ENCODE measurements around the gene PXN. TPM values are rescaled to one million over a fixed set of nuclear protein-coding genes. Genes with fewer than 3 reads are reported as not detected.

The PXN gene
- total RNA-seq, 4 donors from 2014 or later: 37.2 to 63.7 (median 51.6) TPM

DNA sequence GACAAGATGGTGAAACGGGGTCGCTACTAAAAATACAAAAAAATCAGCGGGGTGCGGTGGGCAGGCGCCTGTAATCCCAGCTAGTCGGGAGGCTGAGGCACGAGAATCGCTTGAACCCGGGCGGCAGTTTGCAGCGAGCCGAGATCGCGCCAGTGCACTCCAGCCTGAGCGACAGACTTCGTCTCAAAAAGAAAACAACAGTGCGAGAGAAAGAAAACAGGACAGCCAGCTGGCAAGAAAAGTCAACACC is 26.8 kb upstream of the PXN start:
- no peak for DNase-seq (ENCODE audit: low spot score in 2 of 2)

DNA sequence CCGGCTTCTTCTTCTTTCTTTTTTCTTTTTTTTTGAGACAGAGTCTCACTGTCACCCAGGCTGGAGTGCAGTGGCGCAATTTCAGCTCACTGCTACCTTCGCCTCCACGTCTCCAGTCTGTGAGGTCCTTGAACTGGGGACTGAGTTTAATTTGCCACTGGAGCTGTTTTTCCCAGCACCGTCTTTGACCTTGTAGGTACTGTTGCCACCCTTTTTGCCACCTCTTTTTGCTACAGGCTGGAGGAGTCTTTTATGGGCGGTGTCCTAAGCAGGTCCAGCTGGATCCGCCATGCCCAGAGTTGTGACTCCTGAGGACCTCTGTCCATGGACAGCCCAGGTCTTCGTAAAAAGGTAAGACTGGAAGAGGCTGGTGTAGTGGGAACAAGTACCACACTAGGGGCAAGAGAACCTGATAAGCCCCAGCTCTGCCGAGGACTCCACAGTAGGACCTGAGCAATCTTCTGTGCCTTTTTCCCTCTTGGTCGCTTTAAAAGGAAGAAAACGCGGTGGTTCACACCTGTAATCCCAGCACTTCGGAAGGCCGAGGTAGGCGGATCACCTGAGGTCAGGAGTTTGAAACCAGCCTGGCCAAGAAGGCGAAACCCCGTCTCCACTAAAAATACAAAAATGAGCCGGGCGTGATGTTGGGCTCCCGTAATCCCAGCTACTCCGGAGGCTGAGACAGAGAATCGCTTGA is 25.2 kb upstream of the PXN start:
- DNase-seq (ENCODE audit: low spot score in 2 of 2): peak in 1 of 2 donors; percentile 65
- TF ChIP-seq POLR2AphosphoS5 (IDR thresholded peaks at IDR 0.05): no peak
- no peak for TF ChIP-seq EP300 (IDR thresholded peaks at IDR 0.05)
- TF ChIP-seq, protein P1, sequence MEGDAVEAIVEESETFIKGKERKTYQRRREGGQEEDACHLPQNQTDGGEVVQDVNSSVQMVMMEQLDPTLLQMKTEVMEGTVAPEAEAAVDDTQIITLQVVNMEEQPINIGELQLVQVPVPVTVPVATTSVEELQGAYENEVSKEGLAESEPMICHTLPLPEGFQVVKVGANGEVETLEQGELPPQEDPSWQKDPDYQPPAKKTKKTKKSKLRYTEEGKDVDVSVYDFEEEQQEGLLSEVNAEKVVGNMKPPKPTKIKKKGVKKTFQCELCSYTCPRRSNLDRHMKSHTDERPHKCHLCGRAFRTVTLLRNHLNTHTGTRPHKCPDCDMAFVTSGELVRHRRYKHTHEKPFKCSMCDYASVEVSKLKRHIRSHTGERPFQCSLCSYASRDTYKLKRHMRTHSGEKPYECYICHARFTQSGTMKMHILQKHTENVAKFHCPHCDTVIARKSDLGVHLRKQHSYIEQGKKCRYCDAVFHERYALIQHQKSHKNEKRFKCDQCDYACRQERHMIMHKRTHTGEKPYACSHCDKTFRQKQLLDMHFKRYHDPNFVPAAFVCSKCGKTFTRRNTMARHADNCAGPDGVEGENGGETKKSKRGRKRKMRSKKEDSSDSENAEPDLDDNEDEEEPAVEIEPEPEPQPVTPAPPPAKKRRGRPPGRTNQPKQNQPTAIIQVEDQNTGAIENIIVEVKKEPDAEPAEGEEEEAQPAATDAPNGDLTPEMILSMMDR (IDR thresholded peaks at IDR 0.05): no peak
- TF ChIP-seq POLR2A (IDR thresholded peaks at IDR 0.05): no peak
- peak overlapping the region; percentile 98 for H3K27ac ChIP-seq
- H3K4me1 ChIP-seq: peaks cover 16% of the 10 kb centered on the region
- no peaks in the 10 kb centered on the region for H3K9me3 ChIP-seq
- H3K4me3 ChIP-seq: peak overlapping the region; percentile 68
- WGBS: 20% methylated on average over 22 of the region's 22 CpGs
- H3K27me3 ChIP-seq: no peaks in the 10 kb centered on the region
- H3K36me3 ChIP-seq: no peaks in the 10 kb centered on the region

More for the DNA sequence above, 26.8 kb upstream of the PXN start:
- Histone ChIP-seq H3K4me3 (peak overlapping the region; percentile 68), H3K4me1 (peaks cover 16% of the 10 kb centered on the region), H3K36me3 (no peaks in the 10 kb centered on the region), H3K27ac (peak overlapping the region; percentile 98), H3K9me3 (no peaks in the 10 kb centered on the region), H3K27me3 (no peaks in the 10 kb centered on the region)
- TF ChIP-seq, protein P1 (IDR thresholded peaks at IDR 0.05): no peak
- TF ChIP-seq POLR2AphosphoS5 (IDR thresholded peaks at IDR 0.05) (no peak), EP300 (IDR thresholded peaks at IDR 0.05) (no peak), POLR2A (IDR thresholded peaks at IDR 0.05) (no peak)
- WGBS: under 1% methylated on average over 17 of the region's 17 CpGs

DNA sequence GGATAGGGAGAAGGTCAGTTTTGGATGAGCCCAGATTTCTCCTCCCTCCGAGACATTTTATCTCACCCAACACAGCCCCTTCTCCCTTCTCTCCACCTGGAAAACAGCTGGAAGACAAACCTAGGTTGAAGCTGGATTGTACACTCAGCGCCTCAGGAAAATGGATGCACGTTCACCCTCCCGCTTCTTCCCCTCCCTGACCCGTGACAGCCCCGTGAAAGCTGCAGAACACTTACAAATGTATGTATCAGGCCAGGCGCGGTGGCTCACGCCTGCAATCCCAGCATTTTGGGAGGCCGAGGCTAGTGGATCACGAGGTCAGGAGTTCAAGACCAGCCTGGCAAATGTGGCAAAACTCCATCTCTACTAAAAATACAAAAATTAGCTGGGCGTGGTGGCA is 22.0 kb upstream of the PXN start:
- 80% methylated on average over 12 of the region's 12 CpGs for WGBS
- TF ChIP-seq EP300 (IDR thresholded peaks at IDR 0.05) (no peak), POLR2AphosphoS5 (IDR thresholded peaks at IDR 0.05) (no peak)
- TF ChIP-seq, protein P1 (IDR thresholded peaks at IDR 0.05): no peak

DNA sequence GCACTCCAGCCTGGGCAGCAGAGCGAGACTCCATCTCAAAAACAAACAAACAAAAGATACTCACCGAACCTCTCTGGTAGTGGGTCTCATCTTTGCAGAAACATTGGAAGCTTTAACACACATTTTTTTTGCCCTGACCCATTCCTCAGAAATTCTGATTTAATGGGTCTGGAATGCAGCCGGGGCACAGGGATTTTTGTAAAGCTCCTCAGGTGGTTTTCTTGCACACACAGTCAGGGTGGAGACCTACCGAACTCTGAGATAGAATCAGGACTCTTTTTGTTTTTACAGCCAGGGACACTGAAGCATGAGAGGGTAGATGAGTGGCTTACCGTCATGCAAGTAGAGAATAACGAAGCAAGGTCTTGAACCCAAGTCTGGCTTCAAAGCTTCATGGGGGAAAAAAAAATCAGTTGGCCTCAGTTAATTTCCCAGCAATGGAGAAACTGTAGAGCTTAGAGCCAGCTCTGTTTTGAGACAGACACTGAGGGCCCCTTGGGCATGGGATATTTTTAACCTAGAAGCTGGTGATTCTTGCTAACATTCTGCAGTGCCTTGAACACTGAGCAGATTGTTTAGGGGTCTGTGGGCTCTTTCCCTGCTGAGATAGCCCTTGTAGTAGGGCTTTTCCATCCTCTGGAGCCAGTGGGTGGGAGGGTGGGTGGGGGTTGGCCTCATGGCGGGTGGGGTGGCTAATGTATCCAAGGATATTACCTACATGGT is 21.4 kb upstream of the PXN start:
- DNase-seq (ENCODE audit: low spot score in 2 of 2): no peak
- Histone ChIP-seq H3K36me3 (no peaks in the 10 kb centered on the region), H3K4me3 (no peak overlapping the region), H3K4me1 (peaks cover 9% of the 10 kb centered on the region), H3K9me3 (no peaks in the 10 kb centered on the region), H3K27me3 (no peaks in the 10 kb centered on the region), H3K27ac (no peak overlapping the region)
- TF ChIP-seq, protein P1 (IDR thresholded peaks at IDR 0.05): no peak
- 65% methylated on average over 7 of the region's 7 CpGs for WGBS

More for the DNA sequence above, 22.0 kb upstream of the PXN start:
- Histone ChIP-seq H3K4me3 (no peak overlapping the region), H3K27ac (no peak overlapping the region), H3K4me1 (peaks cover 9% of the 10 kb centered on the region), H3K9me3 (no peaks in the 10 kb centered on the region), H3K27me3 (no peaks in the 10 kb centered on the region), H3K36me3 (no peaks in the 10 kb centered on the region)
- DNase-seq (ENCODE audit: low spot score in 2 of 2): no peak

DNA sequence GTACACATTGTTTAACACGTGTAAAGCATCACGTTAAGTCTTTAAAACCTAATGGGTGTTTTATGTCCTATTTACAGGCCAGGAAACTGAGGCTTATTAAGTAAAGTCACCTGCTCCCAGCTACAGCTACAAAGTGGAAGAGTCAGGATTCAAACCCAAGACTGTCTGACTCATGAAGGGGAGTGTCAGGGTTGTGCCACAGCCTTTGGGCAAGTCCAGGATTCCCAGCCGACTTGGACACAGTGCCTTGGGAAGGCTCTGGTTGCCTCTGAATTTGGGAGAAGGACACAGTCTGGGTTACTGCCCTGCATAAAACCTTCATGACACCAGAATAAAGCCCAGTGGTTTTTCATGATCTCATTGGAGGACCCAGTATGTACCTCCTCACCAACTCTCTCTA is 18.9 kb upstream of the PXN start:
- no peak for DNase-seq (ENCODE audit: low spot score in 2 of 2)
- H3K4me3 ChIP-seq: no peak overlapping the region
- H3K4me1 ChIP-seq: no peaks in the 10 kb centered on the region
- no peak overlapping the region for H3K27ac ChIP-seq
- H3K9me3 ChIP-seq: no peaks in the 10 kb centered on the region
- TF ChIP-seq POLR2A (IDR thresholded peaks at IDR 0.05) (no peak), POLR2AphosphoS5 (IDR thresholded peaks at IDR 0.05) (no peak), EP300 (IDR thresholded peaks at IDR 0.05) (no peak)
- TF ChIP-seq, protein P1 (IDR thresholded peaks at IDR 0.05): no peak
- H3K27me3 ChIP-seq: no peaks in the 10 kb centered on the region
- H3K36me3 ChIP-seq: no peaks in the 10 kb centered on the region
- 83% methylated on average over 3 of the region's 3 CpGs for WGBS

All from suprapubic skin (tissue), 4 donors.